Central memory CD8-positive, alpha-beta T cell (primary cell): Measurements from ENCODE around the gene ERCC1.

Experiments used
- ATAC-seq: fragments of 150-1000 bp; cut with Tn5 transposase; replicated peaks from 2 replicates; pipeline ENCODE4 v1.10.0; 2022; ENCODE audit warnings: mild to moderate bottlenecking, moderate FRiP score, moderate number of reproducible peaks; ENCODE audit not compliant: poor library complexity, severe bottlenecking; ENCODE audit errors: extremely low read depth
- DNase-seq, 2 donors: peaks; one replicate each; pipeline ENCODE4 v3.0.0; 2021; ENCODE audit warnings: low spot score in 2 of 2
- H3K27ac Mint-ChIP-seq: one replicate; pipeline ENCODE4 v1.8.0; 2022; ENCODE audit warnings: low read depth, mild to moderate bottlenecking, moderate library complexity, mixed read lengths
- H3K27me3 Mint-ChIP-seq: one replicate; pipeline ENCODE4 v1.8.0; 2022; ENCODE audit warnings: mixed read lengths
- H3K36me3 Mint-ChIP-seq: one replicate; pipeline ENCODE4 v1.8.0; 2022; ENCODE audit warnings: mild to moderate bottlenecking, moderate library complexity, mixed read lengths; ENCODE audit not compliant: insufficient read depth
- H3K4me1 Mint-ChIP-seq: one replicate; pipeline ENCODE4 v1.8.0; 2022; ENCODE audit warnings: mixed read lengths
- H3K4me3 Mint-ChIP-seq: one replicate; pipeline ENCODE4 v1.8.0; 2022; ENCODE audit warnings: mild to moderate bottlenecking, moderate library complexity, mixed read lengths
- H3K9me3 Mint-ChIP-seq: one replicate; pipeline ENCODE4 v1.8.0; 2022; ENCODE audit warnings: mixed read lengths

Gene ERCC1

DNA sequence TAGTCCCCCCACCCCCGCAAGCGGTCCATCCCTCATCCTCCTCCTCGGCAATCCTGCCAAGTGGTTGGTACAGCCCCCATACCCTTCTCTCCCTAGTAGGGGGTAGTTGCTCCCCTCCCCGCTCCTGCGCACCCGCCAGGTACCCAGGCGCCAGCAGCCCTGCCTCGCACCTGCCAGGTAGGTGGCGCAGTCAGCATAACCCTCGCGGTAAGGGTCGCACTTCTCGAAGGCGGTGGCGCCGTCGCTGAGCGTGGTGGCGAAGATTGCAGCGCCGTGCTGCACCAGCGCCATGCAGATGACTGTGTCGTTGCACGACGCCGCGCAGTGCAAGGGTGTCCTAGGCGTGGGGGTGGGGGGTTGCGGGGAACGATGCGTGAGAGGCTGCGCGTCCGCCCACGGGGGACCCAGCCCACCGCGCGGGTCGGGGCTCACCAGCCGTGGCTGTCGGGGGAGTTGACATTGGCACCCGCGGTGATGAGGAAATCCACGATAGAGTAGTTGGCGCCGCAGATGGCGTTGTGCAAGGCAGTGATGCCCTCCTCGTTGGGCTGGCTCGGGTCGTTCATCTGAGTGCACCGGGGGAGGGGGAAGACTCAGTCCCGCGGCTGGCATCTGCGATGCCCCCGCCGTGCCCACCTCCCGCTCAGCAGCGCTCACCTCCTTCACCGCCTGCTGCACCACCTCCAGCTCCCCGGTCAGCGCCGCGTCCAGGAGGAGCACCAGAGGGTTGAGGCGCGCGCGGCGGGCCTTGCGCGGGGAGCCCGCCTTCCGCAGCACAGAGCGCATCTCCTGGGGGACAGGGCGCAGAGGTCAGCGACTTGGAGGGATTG lies 38.1 kb downstream of the ERCC1 start:
- DNase-seq, result no peak
- Mint-ChIP-seq H3K27me3 (peaks cover 22% of the 10 kb centered on the region), H3K4me1 (no peaks in the 10 kb centered on the region), H3K36me3 (no peaks in the 10 kb centered on the region), H3K9me3 (no peaks in the 10 kb centered on the region), H3K4me3 (no peak overlapping the region), H3K27ac (no peak overlapping the region)
- ATAC-seq, result no peak

DNA sequence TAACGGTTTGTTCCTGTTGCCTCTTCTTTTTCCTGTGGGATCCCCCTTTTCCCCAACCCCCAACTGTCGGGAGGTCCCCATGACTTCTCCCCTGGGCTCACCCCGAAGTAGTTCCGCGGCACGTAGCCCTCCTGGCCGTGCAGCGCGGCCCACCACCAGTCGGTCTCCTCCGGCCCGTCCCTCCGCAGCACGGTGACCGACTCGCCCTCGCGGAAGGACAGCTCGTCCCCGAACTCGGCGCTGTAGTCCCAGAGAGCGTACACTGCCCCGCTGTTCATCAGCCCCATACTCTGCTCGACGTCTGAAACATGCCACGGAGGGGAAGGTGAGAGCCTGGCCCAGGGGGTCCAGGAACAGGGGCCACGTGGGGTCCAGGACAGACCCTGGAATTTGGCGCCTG lies 41.3 kb downstream of the ERCC1 start:
- no peak for DNase-seq
- Mint-ChIP-seq H3K4me1 (no peaks in the 10 kb centered on the region), H3K9me3 (no peaks in the 10 kb centered on the region), H3K27me3 (peaks cover 22% of the 10 kb centered on the region), H3K36me3 (no peaks in the 10 kb centered on the region), H3K27ac (no peak overlapping the region), H3K4me3 (no peak overlapping the region)
- no peak for ATAC-seq

DNA sequence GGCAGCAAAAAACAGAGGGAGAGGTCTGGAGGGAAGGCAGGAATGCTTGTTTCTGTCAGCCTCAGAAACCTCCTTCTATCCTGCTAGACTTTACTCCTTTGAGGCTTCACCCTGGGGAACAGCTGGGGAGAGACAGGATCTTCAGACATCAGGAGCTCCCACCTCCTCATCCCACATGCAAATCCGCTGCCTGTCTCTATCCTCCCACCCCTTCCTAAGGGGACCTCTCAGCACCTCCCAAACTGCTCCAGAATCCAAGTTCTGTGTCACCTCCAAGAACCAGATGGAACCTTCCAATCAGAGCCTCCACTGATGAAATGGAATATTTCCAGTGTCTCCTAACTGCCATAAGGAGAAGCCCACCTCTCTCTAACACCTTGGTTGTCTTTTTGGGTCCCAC lies 43.6 kb downstream of the ERCC1 start:
- no peak overlapping the region for H3K4me3 Mint-ChIP-seq

DNA sequence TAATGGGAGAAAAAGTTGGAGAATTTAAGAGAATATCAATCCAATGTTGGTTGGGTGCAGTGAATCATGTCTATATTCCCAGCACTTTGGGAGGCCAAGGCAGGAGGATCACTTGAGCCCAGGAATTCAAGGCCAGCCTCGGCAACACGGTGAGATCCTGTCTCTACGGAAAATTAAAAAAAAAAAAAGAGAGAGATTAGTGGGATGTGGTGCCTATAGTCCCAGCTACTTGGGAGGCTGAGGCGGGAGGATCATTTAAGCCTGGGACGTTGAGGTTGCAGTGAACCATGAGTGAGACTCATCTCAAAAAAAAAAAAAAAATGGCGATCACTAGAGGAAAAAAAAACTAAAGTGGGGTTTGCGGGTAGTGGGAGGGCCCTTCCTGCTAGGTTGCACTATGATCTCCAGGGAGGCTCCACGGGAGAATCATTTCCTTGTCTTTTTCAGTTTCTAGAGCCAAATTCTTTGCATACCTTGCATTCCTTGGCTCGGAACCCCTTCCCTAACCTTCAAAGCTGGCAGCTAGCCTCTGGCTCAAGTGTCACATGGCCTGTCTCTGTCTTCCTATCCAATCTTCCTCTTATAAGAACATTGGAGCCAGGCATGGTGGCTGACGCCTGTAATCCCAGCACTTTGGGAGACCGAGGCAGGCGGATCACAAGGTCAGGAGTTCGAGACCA lies 47.5 kb downstream of the ERCC1 start:
- DNase-seq, result no peak
- Mint-ChIP-seq H3K27ac (no peak overlapping the region), H3K36me3 (no peaks in the 10 kb centered on the region), H3K27me3 (no peaks in the 10 kb centered on the region), H3K4me3 (no peak overlapping the region), H3K9me3 (no peaks in the 10 kb centered on the region), H3K4me1 (no peaks in the 10 kb centered on the region)
- ATAC-seq, result no peak

More for the DNA sequence above, 43.6 kb downstream of the ERCC1 start:
- H3K27me3 Mint-ChIP-seq, result peaks cover 6% of the 10 kb centered on the region
- no peak for DNase-seq
- no peaks in the 10 kb centered on the region for H3K9me3 Mint-ChIP-seq
- ATAC-seq, result no peak
- H3K36me3 Mint-ChIP-seq, result no peaks in the 10 kb centered on the region
- H3K27ac Mint-ChIP-seq, result no peak overlapping the region
- no peaks in the 10 kb centered on the region for H3K4me1 Mint-ChIP-seq

DNA sequence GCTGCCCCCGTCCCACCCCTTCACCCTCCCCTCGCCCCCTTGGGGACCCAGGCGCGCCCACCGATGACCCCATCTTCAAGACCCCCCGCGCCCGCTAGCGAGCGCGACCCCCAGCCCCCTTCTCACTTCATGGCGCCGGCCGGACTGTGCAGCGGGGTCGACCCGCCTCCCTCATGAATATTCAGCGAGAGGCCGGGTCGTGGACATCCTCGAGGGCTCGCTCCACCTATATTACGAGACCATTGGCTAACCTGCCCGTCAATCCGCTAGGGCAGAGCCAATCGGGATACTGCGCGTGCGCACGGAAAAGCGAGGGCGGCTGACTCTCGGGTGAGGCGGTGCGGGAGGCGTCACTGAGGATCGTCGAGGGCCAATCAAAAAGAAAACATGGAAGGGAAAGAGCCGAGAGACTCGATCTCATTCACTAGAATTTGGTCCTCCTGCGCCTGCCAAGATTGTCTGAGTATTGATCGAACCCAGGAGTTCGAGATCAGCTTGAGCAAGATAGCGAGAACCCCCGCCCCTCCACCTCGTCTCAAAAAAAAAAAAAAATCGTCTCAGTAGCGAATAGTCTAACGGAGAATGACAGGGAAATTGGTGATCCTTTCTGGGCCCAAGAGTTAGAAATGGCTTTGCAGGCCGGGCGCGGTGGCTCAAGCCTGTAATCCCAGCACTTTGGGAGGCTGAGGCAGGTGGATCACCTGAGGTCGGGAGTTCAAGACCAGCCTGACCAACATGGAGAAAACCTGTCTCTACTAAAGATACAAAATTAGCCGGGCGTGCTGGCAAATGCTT lies 53.1 kb downstream of the ERCC1 start, which contains the start of gene ERCC2:
ERCC2 (minus strand) TSS at position 164 of the 795 bp plus-strand sequence; CDS start at position 131, 33 bp downstream.
- H3K27ac Mint-ChIP-seq, result peak within 1 kb of the TSS; percentile 72
- no peaks in the 10 kb centered on the region for H3K9me3 Mint-ChIP-seq
- H3K27me3 Mint-ChIP-seq, result no peaks in the 10 kb centered on the region
- peak; percentile 100 for ATAC-seq
- no peaks in the 10 kb centered on the region for H3K4me1 Mint-ChIP-seq
- H3K4me3 Mint-ChIP-seq, result peak within 1 kb of the TSS; percentile 77
- peak; percentile 100 for DNase-seq
- peaks cover 16% of the 10 kb centered on the region for H3K36me3 Mint-ChIP-seq

DNA sequence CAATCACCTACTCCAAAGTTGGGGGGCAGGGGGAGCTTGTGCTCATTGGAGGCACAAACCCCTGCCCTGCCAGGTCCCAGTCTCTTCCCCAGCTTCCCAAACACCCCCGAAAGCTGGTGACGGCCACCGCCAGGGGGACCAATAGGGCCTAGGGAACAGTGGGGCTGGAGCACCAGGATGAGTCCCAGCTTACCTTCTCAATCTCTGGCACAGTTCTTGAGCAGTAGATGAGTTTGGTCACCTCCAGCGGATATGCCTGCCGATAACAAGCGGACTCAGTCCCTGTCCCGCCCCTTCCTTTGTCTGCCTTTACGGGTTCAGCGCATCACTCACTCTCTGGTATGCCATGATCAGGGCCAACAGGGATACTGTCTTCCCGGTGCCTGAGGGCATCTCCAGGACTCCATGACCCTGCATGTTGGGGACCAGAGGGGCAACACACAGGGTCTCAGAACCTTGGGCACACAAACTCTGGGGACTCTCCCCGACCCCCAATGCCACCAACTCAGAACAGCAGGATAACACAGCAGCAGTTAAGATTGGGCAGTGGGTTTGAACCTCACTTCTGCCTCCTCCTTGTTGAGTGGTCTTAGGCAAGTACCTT lies 54.9 kb downstream of the ERCC1 start:
- Mint-ChIP-seq H3K4me3 (peak overlapping the region; percentile 43), H3K27ac (no peak overlapping the region)

DNA sequence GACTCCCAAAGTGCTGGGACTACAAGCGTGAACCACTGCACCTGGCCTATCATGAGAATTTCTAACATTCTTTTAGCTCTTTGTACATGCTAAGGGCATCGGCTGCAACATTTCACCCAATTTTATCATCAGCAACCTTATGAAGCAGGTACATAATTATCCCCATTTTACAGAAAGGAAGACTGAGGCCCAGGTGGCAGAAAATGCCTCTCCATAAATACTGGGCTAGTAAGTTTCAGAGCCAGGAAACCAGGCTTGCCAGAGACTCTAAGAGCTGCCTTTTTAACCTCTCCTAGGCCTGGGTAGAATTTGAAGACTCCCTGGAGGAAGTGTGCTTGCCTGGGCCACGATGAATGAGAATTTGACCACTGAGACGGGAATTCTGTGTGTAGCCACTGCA lies 55.6 kb downstream of the ERCC1 start:
- H3K27ac Mint-ChIP-seq, result no peak overlapping the region

More for the DNA sequence above, 54.9 kb downstream of the ERCC1 start:
- DNase-seq (no peak), ATAC-seq (no peak)
- Mint-ChIP-seq H3K27me3 (no peaks in the 10 kb centered on the region), H3K36me3 (peaks cover 16% of the 10 kb centered on the region), H3K4me1 (no peaks in the 10 kb centered on the region), H3K9me3 (no peaks in the 10 kb centered on the region)

DNA sequence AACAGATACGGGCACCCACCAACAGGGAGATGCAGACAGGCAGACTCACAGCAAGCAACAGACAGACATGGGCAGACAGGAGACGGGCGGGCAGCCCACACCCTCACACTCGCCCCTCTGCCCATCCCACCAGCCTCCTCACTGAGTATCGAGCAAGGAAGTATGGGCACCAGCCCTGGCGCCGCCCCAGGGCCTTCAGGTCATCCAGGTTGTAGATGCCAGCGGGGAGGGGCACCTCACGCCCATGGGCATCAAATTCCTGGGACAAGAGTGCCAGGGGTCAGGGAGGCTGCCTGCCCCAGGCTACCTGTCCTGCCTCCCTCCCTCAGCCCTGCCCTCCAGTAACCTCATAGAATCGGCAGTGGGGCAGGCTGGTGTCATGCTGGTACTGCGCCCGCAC lies 59.0 kb downstream of the ERCC1 start:
- Mint-ChIP-seq H3K9me3 (no peaks in the 10 kb centered on the region), H3K27ac (no peak overlapping the region)

More for the DNA sequence above, 55.6 kb downstream of the ERCC1 start:
- no peaks in the 10 kb centered on the region for H3K9me3 Mint-ChIP-seq
- H3K27me3 Mint-ChIP-seq, result no peaks in the 10 kb centered on the region
- no peak for ATAC-seq
- no peaks in the 10 kb centered on the region for H3K4me1 Mint-ChIP-seq
- H3K4me3 Mint-ChIP-seq, result no peak overlapping the region
- DNase-seq, result no peak
- peaks cover 16% of the 10 kb centered on the region for H3K36me3 Mint-ChIP-seq

DNA sequence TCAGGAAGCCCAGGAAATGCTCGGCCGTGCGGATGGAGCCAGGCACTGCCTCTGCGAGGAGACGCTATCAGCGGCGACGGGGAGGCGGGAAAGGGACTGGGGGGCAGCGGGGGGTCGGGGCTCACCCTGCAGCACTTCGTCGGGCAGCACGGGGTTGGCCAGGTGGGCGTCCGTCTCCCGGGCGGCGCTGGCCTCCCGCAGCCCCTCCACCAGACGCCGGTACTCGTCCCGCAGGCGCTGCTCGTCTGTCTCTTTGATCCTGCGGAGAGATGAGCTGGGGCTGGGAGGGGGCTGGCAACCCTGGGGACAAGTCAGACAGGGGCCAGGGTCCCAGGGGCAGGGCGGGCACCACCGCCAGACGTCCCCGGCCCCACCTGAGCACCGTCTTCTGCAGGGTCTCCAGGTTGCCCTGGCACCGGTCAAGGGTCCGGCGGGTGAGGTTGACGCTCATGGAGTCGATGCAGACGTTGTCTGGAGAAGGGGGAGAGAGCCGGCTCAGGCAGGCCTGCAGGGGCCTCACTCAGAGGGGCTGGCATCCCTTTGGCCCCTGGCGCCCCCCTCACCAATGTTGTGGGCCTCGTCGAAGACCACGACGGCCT lies 59.8 kb downstream of the ERCC1 start:
- H3K4me3 Mint-ChIP-seq, result no peak overlapping the region
- no peaks in the 10 kb centered on the region for H3K27me3 Mint-ChIP-seq
- no peak overlapping the region for H3K27ac Mint-ChIP-seq
- ATAC-seq (no peak), DNase-seq (no peak)
- no peaks in the 10 kb centered on the region for H3K4me1 Mint-ChIP-seq
- peaks cover 9% of the 10 kb centered on the region for H3K36me3 Mint-ChIP-seq
- no peaks in the 10 kb centered on the region for H3K9me3 Mint-ChIP-seq

More for the DNA sequence above, 59.0 kb downstream of the ERCC1 start:
- ATAC-seq, result no peak
- Mint-ChIP-seq H3K36me3 (peaks cover 9% of the 10 kb centered on the region), H3K4me1 (no peaks in the 10 kb centered on the region), H3K4me3 (no peak overlapping the region), H3K27me3 (no peaks in the 10 kb centered on the region)
- DNase-seq, result no peak

DNA sequence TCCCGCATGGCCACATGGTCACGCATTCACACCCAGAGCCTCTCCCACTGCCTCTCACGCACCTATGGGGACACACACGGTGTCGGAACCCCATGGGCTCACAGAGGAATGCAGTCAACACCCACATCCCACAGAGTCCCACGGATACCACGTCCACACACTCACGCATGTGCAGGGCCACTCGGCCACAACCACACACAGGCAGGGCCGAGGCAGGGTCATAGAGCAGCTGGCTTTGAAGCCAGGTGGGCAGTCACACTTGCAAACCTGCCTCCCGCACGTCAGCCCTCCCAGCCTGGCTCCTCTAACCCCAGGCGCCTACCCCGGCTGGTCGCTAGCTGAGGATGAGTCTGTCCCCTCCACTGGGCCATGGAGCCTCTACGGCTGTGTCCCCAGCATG lies 61.4 kb downstream of the ERCC1 start:
- no peak for DNase-seq
- H3K36me3 Mint-ChIP-seq, result peaks cover 8% of the 10 kb centered on the region
- ATAC-seq, result no peak
- H3K4me3 Mint-ChIP-seq, result no peak overlapping the region
- no peaks in the 10 kb centered on the region for H3K9me3 Mint-ChIP-seq
- H3K27ac Mint-ChIP-seq, result no peak overlapping the region
- no peaks in the 10 kb centered on the region for H3K4me1 Mint-ChIP-seq
- H3K27me3 Mint-ChIP-seq, result no peaks in the 10 kb centered on the region

DNA sequence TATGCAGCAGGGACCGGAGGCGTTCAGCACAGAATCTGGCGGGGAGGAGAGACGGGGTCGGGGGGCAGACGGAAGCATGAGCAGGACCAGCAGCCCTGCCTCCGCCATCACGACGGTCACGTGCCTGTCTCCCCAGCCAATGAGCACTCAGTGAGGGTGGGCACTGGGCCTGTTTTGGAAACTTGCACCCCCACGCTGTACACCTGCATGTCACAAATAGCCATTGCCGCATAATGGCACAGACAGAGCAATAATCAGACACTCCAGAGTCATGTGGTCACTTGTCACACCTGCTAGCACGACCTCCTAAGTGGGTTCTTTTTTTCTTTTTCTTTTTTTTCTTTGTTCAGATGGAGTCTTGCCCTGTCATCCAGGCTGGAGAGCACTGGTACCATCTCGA lies 62.1 kb downstream of the ERCC1 start:
- H3K9me3 Mint-ChIP-seq, result no peaks in the 10 kb centered on the region
- DNase-seq, result no peak
- H3K27ac Mint-ChIP-seq, result peak overlapping the region; percentile 37
- H3K27me3 Mint-ChIP-seq, result no peaks in the 10 kb centered on the region
- H3K4me1 Mint-ChIP-seq, result no peaks in the 10 kb centered on the region
- no peak for ATAC-seq
- H3K4me3 Mint-ChIP-seq, result no peak overlapping the region
- peaks cover 7% of the 10 kb centered on the region for H3K36me3 Mint-ChIP-seq
